ENCODE measurements around the gene MYO1H.
A peak's percentile ranks its signal among the peaks of the same experiment; 100 is the strongest.

Gene MYO1H

DNA sequence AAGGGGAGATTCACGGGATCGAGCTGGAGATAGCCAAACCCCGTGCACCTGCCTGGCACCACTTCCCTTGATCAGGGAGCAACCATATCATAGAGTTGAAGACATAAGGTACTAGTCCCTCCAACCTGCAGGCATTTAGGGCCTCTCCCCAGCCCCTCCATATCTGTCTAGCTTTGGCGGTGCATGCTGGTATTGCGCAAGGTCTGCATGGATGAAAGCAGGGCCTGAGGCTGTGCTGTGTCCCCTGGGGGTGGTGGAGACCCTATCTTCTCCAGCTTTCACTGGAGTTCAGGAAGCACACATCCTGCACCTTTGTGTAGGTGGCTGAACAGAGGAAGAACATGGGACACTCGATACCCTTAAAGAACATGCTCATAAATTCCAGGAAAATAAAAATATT is 82.5 kb downstream of the MYO1H start:
- Histone ChIP-seq H3K4me1 (peaks cover 11% of the 10 kb centered on the region), H3K79me2 (no peaks in the 10 kb centered on the region), H3K36me3 (ENCODE audit: control insufficient read depth, insufficient read depth, low read length) (no peaks in the 10 kb centered on the region), H3K4me2 (ENCODE audit: low read length) (no peak overlapping the region), H3K9ac (no peak overlapping the region), H3K27me3 (ENCODE audit: control insufficient read depth, insufficient read depth, low read length) (no peaks in the 10 kb centered on the region), H3K9me3 (ENCODE audit: control insufficient read depth, low read length) (no peaks in the 10 kb centered on the region), H3K4me3 (ENCODE audit: low read depth, low read length) (no peak overlapping the region), H3K27ac (no peak overlapping the region), H2AFZ (no peak overlapping the region)
- no peak for TF ChIP-seq CTCF (IDR thresholded peaks at IDR 0.05)

GRCh38 chr12:109432431-109432830 is 84.7 kb downstream of the MYO1H start:
- no peak overlapping the region for H3K27ac ChIP-seq
- H3K9me3 ChIP-seq (ENCODE audit: control insufficient read depth, low read length): no peaks in the 10 kb centered on the region
- H2AFZ ChIP-seq: no peak overlapping the region
- H3K4me1 ChIP-seq: peaks cover 11% of the 10 kb centered on the region
- H3K36me3 ChIP-seq (ENCODE audit: control insufficient read depth, insufficient read depth, low read length): no peaks in the 10 kb centered on the region
- H3K27me3 ChIP-seq (ENCODE audit: control insufficient read depth, insufficient read depth, low read length): no peaks in the 10 kb centered on the region
- no peak overlapping the region for H3K9ac ChIP-seq
- TF ChIP-seq CTCF (IDR thresholded peaks at IDR 0.05): no peak
- no peaks in the 10 kb centered on the region for H3K79me2 ChIP-seq
- no peak overlapping the region for H3K4me2 ChIP-seq (ENCODE audit: low read length)
- H3K4me3 ChIP-seq (ENCODE audit: low read depth, low read length): no peak overlapping the region

- no peak overlapping the region for H3K4me3 ChIP-seq (ENCODE audit: low read depth, low read length)
- no peaks in the 10 kb centered on the region for H3K36me3 ChIP-seq (ENCODE audit: control insufficient read depth, insufficient read depth, low read length)
- H3K9ac ChIP-seq: no peak overlapping the region
- peak overlapping the region; percentile 30 for H3K4me2 ChIP-seq (ENCODE audit: low read length)
- H3K79me2 ChIP-seq: no peaks in the 10 kb centered on the region
- peaks cover 11% of the 10 kb centered on the region for H3K4me1 ChIP-seq
- H3K27me3 ChIP-seq (ENCODE audit: control insufficient read depth, insufficient read depth, low read length): no peaks in the 10 kb centered on the region
- no peak overlapping the region for H3K27ac ChIP-seq
- H2AFZ ChIP-seq: no peak overlapping the region
- peak; percentile 81 for TF ChIP-seq CTCF (IDR thresholded peaks at IDR 0.05)
- H3K9me3 ChIP-seq (ENCODE audit: control insufficient read depth, low read length): no peaks in the 10 kb centered on the region
These were observed 85.2 kb downstream of the MYO1H start for GRCh38 chr12:109432842-109433304.

- Histone ChIP-seq H3K79me2 (no peaks in the 10 kb centered on the region), H3K9me3 (ENCODE audit: control insufficient read depth, low read length) (no peaks in the 10 kb centered on the region), H3K27ac (no peak overlapping the region), H3K4me3 (ENCODE audit: low read depth, low read length) (no peak overlapping the region), H3K4me2 (ENCODE audit: low read length) (no peak overlapping the region), H3K9ac (no peak overlapping the region), H3K27me3 (ENCODE audit: control insufficient read depth, insufficient read depth, low read length) (no peaks in the 10 kb centered on the region), H3K36me3 (ENCODE audit: control insufficient read depth, insufficient read depth, low read length) (no peaks in the 10 kb centered on the region), H2AFZ (no peak overlapping the region), H3K4me1 (peaks cover 11% of the 10 kb centered on the region)
- TF ChIP-seq CTCF (IDR thresholded peaks at IDR 0.05): peak; percentile 24
These were observed 85.9 kb downstream of the MYO1H start for GRCh38 chr12:109433618-109434017.

DNA sequence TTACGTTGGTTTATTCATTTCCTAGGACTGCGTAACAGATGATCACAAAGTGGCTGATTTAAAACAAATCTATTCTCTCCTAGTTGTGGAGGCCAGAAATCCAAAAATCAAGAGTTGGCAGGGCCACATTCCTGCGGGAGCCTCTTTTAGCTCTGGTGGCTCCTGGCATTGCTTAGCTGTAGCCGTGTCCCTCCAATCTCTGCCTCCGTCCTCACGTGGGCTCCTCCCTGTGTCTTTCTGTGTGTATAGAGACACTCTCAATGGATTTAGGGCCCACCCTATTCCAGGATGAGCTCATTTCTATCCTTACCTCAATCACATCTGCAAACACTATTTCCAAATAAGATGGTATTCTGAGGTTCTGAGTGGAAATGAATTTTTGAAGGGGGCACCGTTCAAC is 86.9 kb downstream of the MYO1H start:
- Histone ChIP-seq H3K79me2 (no peaks in the 10 kb centered on the region), H3K4me2 (ENCODE audit: low read length) (no peak overlapping the region), H3K9ac (no peak overlapping the region), H3K4me1 (peaks cover 11% of the 10 kb centered on the region), H3K9me3 (ENCODE audit: control insufficient read depth, low read length) (no peaks in the 10 kb centered on the region), H3K4me3 (ENCODE audit: low read depth, low read length) (no peak overlapping the region), H3K36me3 (ENCODE audit: control insufficient read depth, insufficient read depth, low read length) (no peaks in the 10 kb centered on the region), H3K27ac (no peak overlapping the region), H3K27me3 (ENCODE audit: control insufficient read depth, insufficient read depth, low read length) (no peaks in the 10 kb centered on the region), H2AFZ (peak overlapping the region; percentile 31)
- TF ChIP-seq CTCF (IDR thresholded peaks at IDR 0.05): no peak

Measured in parathyroid adenoma (tissue), 2 donors.